Dermis blood vessel endothelial cell (primary cell): ENCODE results near the gene GRIN2A. TPM values are rescaled to one million over a fixed set of nuclear protein-coding genes. Genes with fewer than 3 reads are reported as not detected.

Experiments
- DNase-seq: peaks from one replicate; pipeline ENCODE4 v3.0.0; 2010
- total RNA-seq: library from RNA; depleted of rRNA; stranded (reverse); fragments of >200 nt; gene quantifications from 2 replicates; pipeline ENCODE4 v1.2.3, GENCODE V29; 2014

The GRIN2A gene
- total RNA-seq, 1 donor from 2014 or later: not detected

GRCh38 chr16:9957433-9957832 is 224.8 kb downstream of the GRIN2A start:
- DNase-seq: no peak

- no peak for DNase-seq
Observed at GRCh38 chr16:9957002-9957401, 225.2 kb downstream of the GRIN2A start.

GRCh38 chr16:9955677-9956076 is 226.6 kb downstream of the GRIN2A start:
- DNase-seq: no peak

- no peak for DNase-seq
Observed at GRCh38 chr16:9953908-9954570, 228.2 kb downstream of the GRIN2A start.

GRCh38 chr16:9950658-9951057 is 231.6 kb downstream of the GRIN2A start:
- DNase-seq: no peak

- DNase-seq: no peak
Observed at GRCh38 chr16:9949396-9949795, 232.8 kb downstream of the GRIN2A start.

GRCh38 chr16:9948933-9949332 is 233.3 kb downstream of the GRIN2A start:
- DNase-seq: no peak

- DNase-seq: no peak
Observed at GRCh38 chr16:9946022-9946720, 236.1 kb downstream of the GRIN2A start.

- no peak for DNase-seq
Observed at GRCh38 chr16:9943121-9943520, 239.1 kb downstream of the GRIN2A start.

- DNase-seq: no peak
Observed at GRCh38 chr16:9941245-9941644, 241.0 kb downstream of the GRIN2A start.

GRCh38 chr16:9934723-9935508 is 247.3 kb downstream of the GRIN2A start:
- no peak for DNase-seq

- no peak for DNase-seq
Observed at GRCh38 chr16:9932919-9933653, 249.1 kb downstream of the GRIN2A start.

GRCh38 chr16:9932000-9932399 is 250.2 kb downstream of the GRIN2A start:
- DNase-seq: no peak

GRCh38 chr16:9929836-9930235 is 252.4 kb downstream of the GRIN2A start:
- no peak for DNase-seq

GRCh38 chr16:9929313-9929712 is 252.9 kb downstream of the GRIN2A start:
- no peak for DNase-seq

- no peak for DNase-seq
Observed at GRCh38 chr16:9922441-9922840, 259.8 kb downstream of the GRIN2A start.

- no peak for DNase-seq
Observed at GRCh38 chr16:9921997-9922396, 260.2 kb downstream of the GRIN2A start.

- no peak for DNase-seq
Observed at GRCh38 chr16:9919460-9919859, 262.8 kb downstream of the GRIN2A start.

GRCh38 chr16:9917691-9918090 is 264.5 kb downstream of the GRIN2A start:
- no peak for DNase-seq

- no peak for DNase-seq
Observed at GRCh38 chr16:9913604-9914326, 268.5 kb downstream of the GRIN2A start.

- DNase-seq: no peak
Observed at GRCh38 chr16:9911989-9912388, 270.2 kb downstream of the GRIN2A start.

GRCh38 chr16:9911231-9911630 is 271.0 kb downstream of the GRIN2A start:
- DNase-seq: no peak
